Transverse colon (tissue), 4 donors: ENCODE data around the gene EIF6. TPM values are rescaled to one million over a fixed set of nuclear protein-coding genes. Genes with fewer than 3 reads are reported as not detected.

Experiments
- DNase-seq: peaks from one replicate; pipeline ENCODE4 v3.0.0-alpha.2; 2019
- H3K27ac ChIP-seq, 4 donors: fragments of 200-600 bp; sonication (generic); 2 replicates each; pipeline ENCODE4 v1.5.1; 2016 to 2018; ENCODE audit warnings: inconsistent platforms in 4 of 4
- H3K27me3 ChIP-seq: fragments of 200-600 bp; sonication (generic); 2 replicates; pipeline ENCODE4 v1.5.1; 2017; ENCODE audit warnings: inconsistent platforms
- H3K36me3 ChIP-seq, 4 donors: fragments of 200-600 bp; sonication (generic); 2 replicates each; pipeline ENCODE4 v1.5.1; 2017 to 2019; ENCODE audit warnings: inconsistent platforms in 4 of 4
- H3K4me1 ChIP-seq, 4 donors: fragments of 200-600 bp; sonication (generic); 2 replicates each; pipeline ENCODE4 v1.5.1; 2017 to 2020; ENCODE audit warnings: inconsistent platforms in 4 of 4
- H3K4me3 ChIP-seq, 4 donors: fragments of 200-600 bp; sonication (generic); 1 replicate in 1 of 4; 2 replicates in 3 of 4; pipeline versions ENCODE4 v1.5.1 to v1.6.1; 2017 to 2019; ENCODE audit warnings: inconsistent platforms in 4 of 4
- H3K9me3 ChIP-seq, 2 donors: fragments of 200-600 bp; sonication (generic); 2 replicates each; pipeline ENCODE4 v1.5.1; 2017 to 2019; ENCODE audit warnings: inconsistent platforms in 2 of 2
- EP300 ChIP-seq: sonication (generic); formaldehyde crosslinking; IDR thresholded peaks from one replicate; pipeline ENCODE4 v1.6.1; 2017; ENCODE audit warnings: antibody characterized with exemption, low read depth
- POLR2A ChIP-seq: fragments of 450-650 bp; IDR thresholded peaks from one replicate; pipeline ENCODE4 v1.6.1; 2016; ENCODE audit warnings: antibody characterized with exemption, mild to moderate bottlenecking, moderate library complexity
- POLR2AphosphoS5 ChIP-seq, 3 donors: sonication (generic); formaldehyde crosslinking; IDR thresholded peaks; one replicate each; pipeline ENCODE4 v1.6.1; 2016; ENCODE audit warnings: antibody characterized with exemption in 3 of 3
- WGBS, 2 donors: methylation state at CpG; one replicate each; pipeline ENCODE4 v1.1.5; 2018; ENCODE audit warnings: low coverage in 1 of 2; 5-methylcytosine and 5-hydroxymethylcytosine counted together
- in situ Hi-C, 4 donors: fragments of 200-750 bp; cut with MboI; loops; one replicate each; pipeline versions ENCODE4 v1.15.0 to v1.15.1; 2017; ENCODE audit warnings: low sequenced_read_pairs in 3 of 4, low pct_ligation_motif_present in 1 of 4, low pct_unique_long_range_greater_than_20kb in 1 of 4
- intact Hi-C: fragments of 100-400 bp; cut with DNase I; formaldehyde crosslinking; loops from one replicate; pipeline ENCODE4 v1.15.1; 2023; ENCODE audit warnings: low total_unique reads
- total RNA-seq, 4 donors: library from RNA; depleted of rRNA; stranded (reverse); fragments of >200 nt; gene quantifications; one replicate each; pipeline ENCODE4 v1.1.0, GENCODE V29; 2016
- TF ChIP-seq, protein P1 (sequence below), 5 experiments: fragments of 200-600 bp in 3 of 5; fragments of 450-650 bp in 2 of 5; sonication (generic) in 3 of 5; IDR thresholded peaks; 1 replicate in 2 of 5; 2 replicates in 3 of 5; pipeline ENCODE4 v1.5.1; 2016 to 2017; ENCODE audit warnings: antibody characterized with exemption in 5 of 5, inconsistent platforms in 3 of 5, mild to moderate bottlenecking in 2 of 5, moderate library complexity in 1 of 5

Gene EIF6
- total RNA-seq, 4 donors from 2014 or later, result 54.9 to 168 (median 100) TPM

DNA sequence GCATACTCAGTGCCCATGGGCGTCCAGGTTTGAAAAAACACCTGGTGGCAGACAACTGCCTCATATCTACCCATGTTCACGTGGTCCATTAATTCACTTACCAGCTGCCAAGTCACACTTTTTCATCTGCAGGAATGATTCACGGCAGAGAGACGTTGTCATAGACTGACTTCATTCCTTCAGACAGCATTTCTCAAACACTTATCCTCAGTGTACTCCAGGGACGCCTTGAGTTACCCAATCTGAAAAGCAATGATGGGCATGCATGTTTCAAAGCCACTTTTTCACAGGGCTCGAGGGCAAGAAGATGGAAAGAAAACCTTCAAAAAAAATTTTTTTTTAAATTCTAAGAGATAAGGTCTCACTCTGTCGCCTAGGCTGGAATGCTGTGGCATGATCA, 12.7 kb downstream of the EIF6 start:
- intact Hi-C loops (loop anchor here (10.0 kb wide), 1 partner anchor 127 kb away; the partner anchor contains the start of gene EDEM2), in situ Hi-C loops (loop anchor here in 1 of 4 donors (25.0 kb wide), 1 partner anchor 435 kb away; the partner anchor contains the start of gene NCOA6)
- DNase-seq, result no peak
- no peak overlapping the region for H3K4me3 ChIP-seq
- TF ChIP-seq, protein P1, sequence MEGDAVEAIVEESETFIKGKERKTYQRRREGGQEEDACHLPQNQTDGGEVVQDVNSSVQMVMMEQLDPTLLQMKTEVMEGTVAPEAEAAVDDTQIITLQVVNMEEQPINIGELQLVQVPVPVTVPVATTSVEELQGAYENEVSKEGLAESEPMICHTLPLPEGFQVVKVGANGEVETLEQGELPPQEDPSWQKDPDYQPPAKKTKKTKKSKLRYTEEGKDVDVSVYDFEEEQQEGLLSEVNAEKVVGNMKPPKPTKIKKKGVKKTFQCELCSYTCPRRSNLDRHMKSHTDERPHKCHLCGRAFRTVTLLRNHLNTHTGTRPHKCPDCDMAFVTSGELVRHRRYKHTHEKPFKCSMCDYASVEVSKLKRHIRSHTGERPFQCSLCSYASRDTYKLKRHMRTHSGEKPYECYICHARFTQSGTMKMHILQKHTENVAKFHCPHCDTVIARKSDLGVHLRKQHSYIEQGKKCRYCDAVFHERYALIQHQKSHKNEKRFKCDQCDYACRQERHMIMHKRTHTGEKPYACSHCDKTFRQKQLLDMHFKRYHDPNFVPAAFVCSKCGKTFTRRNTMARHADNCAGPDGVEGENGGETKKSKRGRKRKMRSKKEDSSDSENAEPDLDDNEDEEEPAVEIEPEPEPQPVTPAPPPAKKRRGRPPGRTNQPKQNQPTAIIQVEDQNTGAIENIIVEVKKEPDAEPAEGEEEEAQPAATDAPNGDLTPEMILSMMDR (IDR thresholded peaks at IDR 0.05), result no peak
- TF ChIP-seq EP300 (no peak), POLR2A (no peak), POLR2AphosphoS5 (IDR thresholded peaks at IDR 0.05) (no peak)
- H3K27me3 ChIP-seq, result no peaks in the 10 kb centered on the region
- H3K27ac ChIP-seq, result no peak overlapping the region
- H3K4me1 ChIP-seq, result peaks cover 6 to 24% (median 13%) of the 10 kb centered on the region in 4 donors
- no peaks in the 10 kb centered on the region for H3K36me3 ChIP-seq
- H3K9me3 ChIP-seq, result no peaks in the 10 kb centered on the region
- WGBS, 2 donors, result 76% methylated on average over 7 of the region's 7 CpGs; no CpG with 5 or more reads in 1 of the 2 donors

DNA sequence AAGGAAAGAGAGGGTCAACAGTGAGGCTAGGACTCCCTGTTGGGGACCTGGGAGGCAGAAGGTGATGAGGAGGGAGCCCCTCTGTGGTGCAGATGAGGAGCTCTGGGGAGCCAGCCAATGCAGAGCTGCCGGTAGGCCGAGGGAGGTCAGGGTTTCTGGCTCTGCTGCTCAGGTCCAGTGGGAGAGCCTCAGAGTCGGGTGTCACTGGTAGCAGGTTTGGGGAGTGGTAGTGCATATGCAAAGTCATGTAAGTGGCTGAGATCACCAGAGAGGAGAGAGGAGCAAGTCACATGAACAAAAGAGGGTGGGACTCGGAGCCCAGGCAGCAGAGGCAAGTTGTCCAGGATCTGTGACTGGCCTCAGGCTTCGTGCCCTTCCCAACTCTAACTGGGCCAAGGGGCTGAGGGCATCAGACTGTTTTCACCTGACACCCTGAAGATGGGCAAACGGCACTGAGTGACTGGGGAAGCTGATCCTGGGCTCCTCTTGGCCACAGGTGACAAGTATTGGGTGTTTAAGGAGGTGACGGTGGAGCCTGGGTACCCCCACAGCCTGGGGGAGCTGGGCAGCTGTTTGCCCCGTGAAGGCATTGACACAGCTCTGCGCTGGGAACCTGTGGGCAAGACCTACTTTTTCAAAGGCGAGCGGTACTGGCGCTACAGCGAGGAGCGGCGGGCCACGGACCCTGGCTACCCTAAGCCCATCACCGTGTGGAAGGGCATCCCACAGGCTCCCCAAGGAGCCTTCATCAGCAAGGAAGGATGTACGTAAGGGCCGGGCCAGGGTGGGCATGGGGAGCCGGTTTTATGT, 13.3 kb downstream of the EIF6 start:
- intact Hi-C loops, result loop anchor here (10.0 kb wide), 1 partner anchor 126 kb away; the partner anchor contains the start of gene EDEM2
- no peaks in the 10 kb centered on the region for H3K36me3 ChIP-seq
- H3K4me3 ChIP-seq, result no peak overlapping the region
- no peaks in the 10 kb centered on the region for H3K27me3 ChIP-seq
- no peak for DNase-seq
- in situ Hi-C loops, result loop anchor here in 1 of 4 donors (25.0 kb wide), 1 partner anchor 434 kb away; the partner anchor contains the start of gene NCOA6
- TF ChIP-seq, protein P1 (IDR thresholded peaks at IDR 0.05), result no peak
- no peak for TF ChIP-seq POLR2A
- TF ChIP-seq EP300, result no peak
- TF ChIP-seq POLR2AphosphoS5 (IDR thresholded peaks at IDR 0.05), result no peak
- H3K9me3 ChIP-seq, result no peaks in the 10 kb centered on the region
- no peak overlapping the region for H3K27ac ChIP-seq
- 94% methylated on average over 20 of the region's 20 CpGs; no CpG with 5 or more reads in 1 of the 2 donors for WGBS, 2 donors
- peaks cover under 1 to 17% (median 7%) of the 10 kb centered on the region in 4 donors for H3K4me1 ChIP-seq

DNA sequence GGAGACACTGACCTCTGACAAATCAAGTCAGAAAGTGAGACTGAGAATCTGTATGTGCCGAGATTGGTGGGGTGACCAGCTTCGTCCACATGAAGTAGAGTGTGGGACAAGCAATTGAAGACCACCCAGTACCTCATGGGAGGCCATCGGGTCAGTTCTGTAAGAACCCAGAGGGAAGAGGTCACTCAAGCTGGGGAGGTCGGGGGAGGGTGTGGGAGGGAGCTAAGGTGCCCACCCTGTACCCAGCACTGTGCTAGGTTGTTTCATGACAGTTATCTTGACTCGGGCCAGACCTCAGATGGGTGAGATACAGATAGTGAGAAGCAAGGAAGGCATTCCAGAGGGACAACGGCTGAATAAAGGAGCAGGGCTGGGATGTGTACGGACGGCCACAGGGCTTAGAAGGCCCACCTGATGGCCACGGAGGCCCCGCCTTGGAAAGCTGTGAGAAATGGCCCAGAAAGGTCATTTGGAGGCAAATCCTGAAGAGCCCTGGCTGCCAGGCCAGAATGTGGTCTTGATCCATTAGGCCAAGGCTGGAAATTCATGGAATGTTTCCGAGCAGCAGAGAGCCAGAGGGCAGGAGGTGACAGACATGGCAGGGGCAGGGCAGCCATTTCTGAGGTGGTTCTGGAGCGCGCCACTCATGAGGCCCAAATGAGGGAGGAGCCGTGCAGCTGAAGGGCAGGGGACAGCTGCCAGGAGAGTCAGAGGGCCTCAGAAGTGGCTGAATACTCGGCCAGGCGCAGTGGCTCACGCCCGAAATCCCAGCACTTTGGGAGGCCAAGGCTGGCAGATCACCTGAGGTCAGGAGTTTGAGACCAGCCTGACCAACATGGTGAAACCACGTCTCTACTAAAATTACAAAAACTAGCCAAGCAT, 14.3 kb downstream of the EIF6 start:
- H3K4me1 ChIP-seq, result peaks cover 0 to 14% (median 3%) of the 10 kb centered on the region in 4 donors
- no peaks in the 10 kb centered on the region for H3K9me3 ChIP-seq
- TF ChIP-seq, protein P1 (IDR thresholded peaks at IDR 0.05), result no peak
- no peak for TF ChIP-seq POLR2A
- TF ChIP-seq EP300, result no peak
- TF ChIP-seq POLR2AphosphoS5 (IDR thresholded peaks at IDR 0.05), result no peak
- H3K4me3 ChIP-seq, result no peak overlapping the region
- H3K36me3 ChIP-seq, result no peaks in the 10 kb centered on the region
- intact Hi-C loops (loop anchor here (10.0 kb wide), 1 partner anchor 125 kb away; the partner anchor contains the start of gene EDEM2), in situ Hi-C loops (loop anchor here in 1 of 4 donors (25.0 kb wide), 1 partner anchor 433 kb away; the partner anchor contains the start of gene NCOA6)
- no peak for DNase-seq
- no peaks in the 10 kb centered on the region for H3K27me3 ChIP-seq
- no peak overlapping the region for H3K27ac ChIP-seq
- 94 to 100% methylated on average over 3 to 19 of the region's 19 CpGs for WGBS, 2 donors
